Thyroid gland (tissue), 4 donors: ENCODE measurements around the gene KIF20B.
"Not testable (repeated sequence)": the region's sequence is repeated elsewhere in the genome, so short reads cannot be mapped to it uniquely, and the experiment has no call there.

ENCODE experiments used
- POLR2A ChIP-seq, 2 donors: fragments of 450-650 bp; IDR thresholded peaks; one replicate each; pipeline ENCODE4 v1.6.1; 2017; ENCODE audit warnings: antibody characterized with exemption in 2 of 2, mild to moderate bottlenecking in 2 of 2, moderate library complexity in 1 of 2
- TF ChIP-seq, protein P1 (sequence below), 6 experiments: fragments of 200-600 bp in 3 of 6; fragments of 450-650 bp in 3 of 6; sonication (generic) in 3 of 6; IDR thresholded peaks; one replicate each; pipeline ENCODE4 v1.5.1; 2016 to 2019; ENCODE audit warnings: antibody characterized with exemption in 6 of 6, mild to moderate bottlenecking in 2 of 6, inconsistent platforms in 1 of 6, moderate library complexity in 1 of 6

DNA sequence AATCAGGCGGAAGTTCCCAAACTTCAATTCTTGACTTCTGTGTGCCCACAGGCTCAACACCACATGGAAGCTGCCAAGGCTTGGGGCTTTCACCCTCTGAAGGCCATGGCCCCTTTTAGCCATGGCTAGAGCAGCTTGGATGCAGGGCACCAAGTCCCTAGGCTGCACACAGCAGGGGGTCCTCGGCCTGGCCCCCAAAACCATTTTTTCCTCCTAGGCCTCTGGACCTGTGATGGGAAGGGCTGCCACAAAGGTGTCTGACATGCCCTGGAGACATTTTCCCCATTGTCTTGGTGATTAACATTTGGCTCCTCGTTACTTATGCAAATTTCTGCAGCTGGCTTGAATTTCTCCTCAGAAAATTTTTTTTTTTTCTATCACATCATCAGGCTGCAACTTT, 117.6 kb downstream of the KIF20B start:
- TF ChIP-seq, protein P1, sequence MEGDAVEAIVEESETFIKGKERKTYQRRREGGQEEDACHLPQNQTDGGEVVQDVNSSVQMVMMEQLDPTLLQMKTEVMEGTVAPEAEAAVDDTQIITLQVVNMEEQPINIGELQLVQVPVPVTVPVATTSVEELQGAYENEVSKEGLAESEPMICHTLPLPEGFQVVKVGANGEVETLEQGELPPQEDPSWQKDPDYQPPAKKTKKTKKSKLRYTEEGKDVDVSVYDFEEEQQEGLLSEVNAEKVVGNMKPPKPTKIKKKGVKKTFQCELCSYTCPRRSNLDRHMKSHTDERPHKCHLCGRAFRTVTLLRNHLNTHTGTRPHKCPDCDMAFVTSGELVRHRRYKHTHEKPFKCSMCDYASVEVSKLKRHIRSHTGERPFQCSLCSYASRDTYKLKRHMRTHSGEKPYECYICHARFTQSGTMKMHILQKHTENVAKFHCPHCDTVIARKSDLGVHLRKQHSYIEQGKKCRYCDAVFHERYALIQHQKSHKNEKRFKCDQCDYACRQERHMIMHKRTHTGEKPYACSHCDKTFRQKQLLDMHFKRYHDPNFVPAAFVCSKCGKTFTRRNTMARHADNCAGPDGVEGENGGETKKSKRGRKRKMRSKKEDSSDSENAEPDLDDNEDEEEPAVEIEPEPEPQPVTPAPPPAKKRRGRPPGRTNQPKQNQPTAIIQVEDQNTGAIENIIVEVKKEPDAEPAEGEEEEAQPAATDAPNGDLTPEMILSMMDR (IDR thresholded peaks at IDR 0.05), result not testable (repeated sequence)
- TF ChIP-seq POLR2A (IDR thresholded peaks at IDR 0.05), result not testable (repeated sequence)
